RWPE2 (cell line): ENCODE measurements around the gene SSR2.

Experiments
- ATAC-seq: fragments of 200-7000 bp; cut with Tn5 transposase; 3 replicates; pipeline ENCODE4 v1.9.1; 2021; ENCODE audit warnings: low read depth
- DNase-seq: peaks from one replicate; pipeline ENCODE4 v3.0.0-alpha.2; 2020; ENCODE audit warnings: low spot score
- H3K27ac ChIP-seq: fragments of 450-650 bp; 2 replicates; pipeline ENCODE4 v1.5.1; 2017; ENCODE audit warnings: mild to moderate bottlenecking; ENCODE audit not compliant: poor library complexity, severe bottlenecking
- H3K27me3 ChIP-seq: fragments of 250-450 bp; sonication (Bioruptor Pico); 2 replicates; pipeline ENCODE4 v1.5.1; 2021; ENCODE audit warnings: mild to moderate bottlenecking, moderate library complexity; ENCODE audit not compliant: insufficient read depth, poor library complexity, severe bottlenecking
- H3K36me3 ChIP-seq: fragments of 250-450 bp; sonication (Bioruptor Pico); 2 replicates; pipeline ENCODE4 v1.5.1; 2020; ENCODE audit warnings: low read depth, mild to moderate bottlenecking, moderate library complexity
- H3K4me1 ChIP-seq: fragments of 250-450 bp; sonication (Bioruptor Pico); 2 replicates; pipeline ENCODE4 v1.5.1; 2021; ENCODE audit warnings: mild to moderate bottlenecking, moderate library complexity; ENCODE audit not compliant: insufficient read depth, poor library complexity, severe bottlenecking
- H3K4me3 ChIP-seq: fragments of 250-450 bp; sonication (Bioruptor Pico); 2 replicates; pipeline ENCODE4 v1.5.1; 2021; ENCODE audit warnings: mild to moderate bottlenecking, moderate library complexity; ENCODE audit not compliant: severe bottlenecking
- H3K9me3 ChIP-seq: fragments of 250-450 bp; sonication (Bioruptor Pico); 2 replicates; pipeline ENCODE4 v1.5.1; 2021; ENCODE audit warnings: mild to moderate bottlenecking, moderate library complexity; ENCODE audit not compliant: severe bottlenecking
- CTCF ChIP-seq: fragments of 450-650 bp; IDR thresholded peaks from one replicate; pipeline ENCODE4 v1.5.1; 2017; ENCODE audit warnings: mild to moderate bottlenecking, moderate library complexity; ENCODE audit not compliant: poor library complexity, severe bottlenecking

Gene SSR2

GRCh38 chr1:155975375-155976061 is 45.2 kb downstream of the SSR2 start:
- no peak for DNase-seq
- peak overlapping the region; percentile 96 for H3K27ac ChIP-seq
- no peak for ATAC-seq
- H3K4me1 ChIP-seq: peaks cover 34% of the 10 kb centered on the region
- no peaks in the 10 kb centered on the region for H3K27me3 ChIP-seq
- H3K4me3 ChIP-seq: peak overlapping the region; percentile 61
- TF ChIP-seq CTCF: no peak
- no peaks in the 10 kb centered on the region for H3K9me3 ChIP-seq
- H3K36me3 ChIP-seq: peaks cover 64% of the 10 kb centered on the region

- no peak for TF ChIP-seq CTCF
- H3K9me3 ChIP-seq: no peaks in the 10 kb centered on the region
- H3K27ac ChIP-seq: peak overlapping the region; percentile 96
- peaks cover 65% of the 10 kb centered on the region for H3K36me3 ChIP-seq
- H3K27me3 ChIP-seq: no peaks in the 10 kb centered on the region
- peaks cover 27% of the 10 kb centered on the region for H3K4me1 ChIP-seq
- no peak overlapping the region for H3K4me3 ChIP-seq
- DNase-seq (no peak), ATAC-seq (no peak)
These were observed 46.3 kb downstream of the SSR2 start for GRCh38 chr1:155974208-155975115.

GRCh38 chr1:155973723-155974122 is 47.0 kb downstream of the SSR2 start:
- Histone ChIP-seq H3K36me3 (peaks cover 73% of the 10 kb centered on the region), H3K4me3 (no peak overlapping the region), H3K9me3 (no peaks in the 10 kb centered on the region), H3K27me3 (no peaks in the 10 kb centered on the region), H3K27ac (peak overlapping the region; percentile 96), H3K4me1 (peaks cover 27% of the 10 kb centered on the region)
- DNase-seq (no peak), ATAC-seq (no peak)
- no peak for TF ChIP-seq CTCF

- no peak for ATAC-seq
- Histone ChIP-seq H3K4me1 (peaks cover 27% of the 10 kb centered on the region), H3K27me3 (no peaks in the 10 kb centered on the region), H3K4me3 (no peak overlapping the region), H3K9me3 (no peaks in the 10 kb centered on the region), H3K27ac (peak overlapping the region; percentile 12), H3K36me3 (peaks cover 82% of the 10 kb centered on the region)
- DNase-seq: no peak
- TF ChIP-seq CTCF: no peak
These were observed 48.6 kb downstream of the SSR2 start for GRCh38 chr1:155971910-155972809.
